ENCODE data around the gene COL11A1.

- TF ChIP-seq POLR2A (IDR thresholded peaks at IDR 0.05) = no peak
- TF ChIP-seq CTCF (IDR thresholded peaks at IDR 0.05) = no peak
Observed at GRCh38 chr1:102961549-102961948, 146.8 kb downstream of the COL11A1 start.
